GM19240 (cell line): ENCODE data around the gene ZEB2.

Source experiments
- DNase-seq: peaks from one replicate; pipeline ENCODE4 v3.0.0; 2011; ENCODE audit warnings: low spot score; ENCODE audit not compliant: insufficient read length

ZEB2 gene

GRCh38 chr2:144472046-144472412 is 47.9 kb downstream of the ZEB2 start:
- no peak for DNase-seq

- no peak for DNase-seq
Measured at GRCh38 chr2:144471305-144472045, 48.4 kb downstream of the ZEB2 start.

- no peak for DNase-seq
Measured at GRCh38 chr2:144470816-144471215, 49.1 kb downstream of the ZEB2 start.

GRCh38 chr2:144470334-144470733 is 49.6 kb downstream of the ZEB2 start:
- DNase-seq: no peak

GRCh38 chr2:144469798-144470197 is 50.1 kb downstream of the ZEB2 start:
- DNase-seq: no peak

GRCh38 chr2:144468823-144469595 is 50.9 kb downstream of the ZEB2 start:
- no peak for DNase-seq

GRCh38 chr2:144467502-144468137 is 52.3 kb downstream of the ZEB2 start:
- DNase-seq: no peak

- DNase-seq: no peak
Measured at GRCh38 chr2:144466637-144467036, 53.3 kb downstream of the ZEB2 start.

- no peak for DNase-seq
Measured at GRCh38 chr2:144465749-144466148, 54.2 kb downstream of the ZEB2 start.

GRCh38 chr2:144464730-144465129 is 55.2 kb downstream of the ZEB2 start:
- DNase-seq: no peak

- no peak for DNase-seq
Measured at GRCh38 chr2:144463266-144463665, 56.7 kb downstream of the ZEB2 start.

- no peak for DNase-seq
Measured at GRCh38 chr2:144462266-144462665, 57.7 kb downstream of the ZEB2 start.

- no peak for DNase-seq
Measured at GRCh38 chr2:144461308-144461766, 58.6 kb downstream of the ZEB2 start.

- DNase-seq: no peak
Measured at GRCh38 chr2:144460727-144461307, 59.1 kb downstream of the ZEB2 start.

- no peak for DNase-seq
Measured at GRCh38 chr2:144459937-144460336, 60.0 kb downstream of the ZEB2 start.

GRCh38 chr2:144459286-144459685 is 60.6 kb downstream of the ZEB2 start:
- DNase-seq: no peak

- DNase-seq: no peak
Measured at GRCh38 chr2:144458541-144458940, 61.4 kb downstream of the ZEB2 start.

- no peak for DNase-seq
Measured at GRCh38 chr2:144456680-144457079, 63.2 kb downstream of the ZEB2 start.

- DNase-seq: no peak
Measured at GRCh38 chr2:144455987-144456386, 63.9 kb downstream of the ZEB2 start.

GRCh38 chr2:144454466-144455287 is 65.2 kb downstream of the ZEB2 start:
- no peak for DNase-seq
